Measurements from ENCODE around the gene GNG7. TPM values are rescaled to one million over a fixed set of nuclear protein-coding genes. Genes with fewer than 3 reads are reported as not detected.

The GNG7 gene
- total RNA-seq, 1 experiment from 2014 or later = 7.7 TPM

GRCh38 chr19:2529473-2529918 is 173.0 kb downstream of the GNG7 start:
- no peak overlapping the region for H3K4me3 Mint-ChIP-seq
- peak overlapping the region in 1 of 3 experiments; percentile 35; a peak in 2 of 7 replicates for H3K27ac Mint-ChIP-seq
- H2BK20ac ChIP-seq (ENCODE audit: low read depth, low read length, poor library complexity, severe bottlenecking) = no peak overlapping the region
- H3K14ac ChIP-seq (ENCODE audit: insufficient read depth, low read length) = no peak overlapping the region
- no peak overlapping the region for H3K27ac ChIP-seq (ENCODE audit: insufficient read length, low read depth, low read length)
- H4K8ac ChIP-seq (replicated peaks; ENCODE audit: insufficient read length, low read depth, low read length) = no peak overlapping the region
- H3K79me2 ChIP-seq (ENCODE audit: insufficient read depth, low read length) = no peaks in the 10 kb centered on the region
- H4K91ac ChIP-seq (ENCODE audit: insufficient read length, low read depth, low read length) = no peak overlapping the region
- H3K4me1 Mint-ChIP-seq = peaks cover 10 to 20% of the 10 kb centered on the region in 2 experiments
- no peaks in the 10 kb centered on the region for H3K36me3 Mint-ChIP-seq (ENCODE audit: insufficient read depth in 1 of 3, low read depth in 3 of 3)
- no peaks in the 10 kb centered on the region for H3K27me3 ChIP-seq (ENCODE audit: insufficient read depth, low read length)
- H4K5ac ChIP-seq (ENCODE audit: insufficient read length, low read depth, low read length) = no peak overlapping the region
- H3K27me3 Mint-ChIP-seq (ENCODE audit: low read depth) = no peaks in the 10 kb centered on the region
- no peak overlapping the region for H3T11ph ChIP-seq (ENCODE audit: low read length)
- H3K9me3 Mint-ChIP-seq = peaks cover 0 to 4% of the 10 kb centered on the region in 2 experiments; a peak in 1 of 5 replicates
- H3K23me2 ChIP-seq (ENCODE audit: insufficient read length, low read depth, low read length, poor library complexity, severe bottlenecking) = no peaks in the 10 kb centered on the region
- no peaks in the 10 kb centered on the region for H3K9me3 ChIP-seq (ENCODE audit: control insufficient read depth, low read depth, low read length)
- no peak for TF ChIP-seq CTCF (conservative IDR thresholded peaks at IDR 0.05)
- no peak overlapping the region for H3K56ac ChIP-seq (ENCODE audit: insufficient read length, low read depth, low read length)
- H3K23ac ChIP-seq (ENCODE audit: insufficient read length, low read depth, low read length) = no peak overlapping the region
- H4K20me1 ChIP-seq (ENCODE audit: control insufficient read depth, insufficient read depth, insufficient read length) = peaks cover under 1% of the 10 kb centered on the region
- H2BK5ac ChIP-seq (ENCODE audit: insufficient read length, low read length) = no peak overlapping the region
- no peak for DNase-seq
- H2BK15ac ChIP-seq (ENCODE audit: low read depth, low read length) = no peak overlapping the region
- no peak overlapping the region for H3K9ac ChIP-seq (ENCODE audit: extremely low read depth, insufficient read length, low read length)
- H3K18ac ChIP-seq (ENCODE audit: insufficient read length, low read depth, low read length) = no peak overlapping the region
- no peak overlapping the region for H2BK120ac ChIP-seq (ENCODE audit: low read depth, low read length, poor library complexity, severe bottlenecking)
- H3K79me1 ChIP-seq (ENCODE audit: insufficient read depth, low read depth, low read length, poor library complexity, severe bottlenecking) = no peaks in the 10 kb centered on the region
- peaks cover 2% of the 10 kb centered on the region; the same call in 1 of the 2 replicates for H3K4me1 ChIP-seq (ENCODE audit: insufficient read depth, low read length)
- H2AFZ ChIP-seq (ENCODE audit: low read length) = no peak overlapping the region
- no peak overlapping the region for H3K4me2 ChIP-seq (ENCODE audit: insufficient read depth, insufficient read length, low read length)
- H2BK12ac ChIP-seq (ENCODE audit: insufficient read length, low read depth, low read length) = no peak overlapping the region
- H2AK5ac ChIP-seq (ENCODE audit: insufficient read length, low read length) = no peak overlapping the region
- no peak overlapping the region for H3K4ac ChIP-seq (ENCODE audit: low read depth, low read length)
- no CpG with 5 or more reads among the region's 9 CpGs for WGBS (ENCODE audit: extremely low coverage, insufficient read length, low lambda C conversion rate)
